Brain pericyte (primary cell): ENCODE measurements around the gene IGHMBP2.

Source experiments
- DNase-seq: peaks from one replicate; pipeline ENCODE4 v3.0.0-alpha.2; 2012; ENCODE audit warnings: low read depth, low spot score

Gene IGHMBP2

DNA sequence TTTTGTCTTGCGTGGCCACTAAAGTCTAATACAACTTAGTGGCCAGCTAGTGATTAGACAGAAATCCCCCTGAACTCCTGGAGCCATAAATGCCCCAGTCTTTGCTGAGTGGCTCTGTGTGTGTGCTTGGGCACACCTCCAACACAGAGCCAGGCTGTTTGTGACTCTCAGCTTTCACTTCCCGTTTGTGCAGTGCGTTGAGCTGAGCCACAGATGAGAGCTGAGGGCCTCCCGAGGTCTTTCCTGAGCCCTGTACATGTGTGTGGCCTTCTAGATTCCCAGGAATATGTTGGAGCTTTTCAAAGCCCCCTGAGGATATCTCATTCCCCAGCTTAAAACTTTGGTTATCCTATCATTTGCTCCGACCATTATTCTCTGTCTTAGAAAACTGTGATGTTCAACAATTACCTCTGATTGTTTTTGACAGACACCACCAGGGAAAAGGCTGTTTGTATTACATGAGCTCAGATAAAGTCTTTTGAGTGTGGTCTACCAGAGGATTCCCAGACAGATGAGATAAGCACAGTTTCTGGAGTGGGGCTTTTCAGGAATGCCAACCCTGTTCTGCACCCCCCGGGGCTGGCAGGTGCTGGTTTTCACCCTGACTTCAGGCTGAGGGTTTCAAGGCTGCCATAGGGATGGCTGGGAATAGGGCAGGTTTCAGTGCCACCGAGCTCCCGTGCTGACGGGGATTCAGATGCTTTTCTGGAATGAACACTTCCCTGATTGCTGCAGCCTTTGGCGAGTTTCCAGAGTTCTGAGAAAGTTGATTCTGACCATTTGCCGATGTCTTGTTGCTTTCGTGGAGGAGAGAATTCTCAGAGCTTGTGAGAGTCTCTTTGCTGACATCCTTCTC is 23.8 kb downstream of the IGHMBP2 start:
- DNase-seq: no peak

DNA sequence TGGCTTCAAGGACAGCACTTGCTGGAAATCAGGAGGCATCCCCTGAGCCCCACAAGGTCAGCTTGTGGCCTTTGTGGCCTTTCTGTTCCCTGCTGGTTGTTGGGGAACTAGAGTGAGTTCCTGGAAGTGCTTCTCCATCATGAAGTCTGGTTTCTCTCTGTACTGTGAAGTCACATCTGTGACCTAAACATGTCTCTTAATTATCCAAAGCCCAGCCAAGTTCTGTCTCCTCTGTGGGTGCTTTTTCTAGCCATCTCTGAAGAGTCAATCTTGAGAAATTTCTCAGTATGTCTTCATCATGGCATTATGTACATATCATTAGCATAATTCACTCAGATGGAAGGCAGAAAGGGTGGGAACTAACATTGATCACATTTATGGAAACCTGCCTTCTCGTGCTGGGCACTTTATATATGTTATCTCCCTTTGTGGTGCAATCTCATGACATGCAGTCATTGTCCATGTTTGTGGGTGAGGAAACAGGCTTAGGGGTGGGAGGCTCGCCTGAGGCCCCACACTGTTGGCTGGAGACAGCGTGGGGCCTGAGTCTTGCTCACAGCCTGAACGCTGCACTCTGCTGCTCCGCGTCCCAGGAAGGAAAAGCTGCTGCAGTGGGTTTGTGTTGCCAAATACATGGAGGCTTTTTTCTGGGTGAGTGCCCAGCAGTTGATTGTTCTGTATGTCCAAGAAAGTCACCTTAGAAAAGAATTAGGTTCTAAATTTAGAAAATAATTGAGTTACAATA is 24.6 kb downstream of the IGHMBP2 start:
- DNase-seq: no peak

DNA sequence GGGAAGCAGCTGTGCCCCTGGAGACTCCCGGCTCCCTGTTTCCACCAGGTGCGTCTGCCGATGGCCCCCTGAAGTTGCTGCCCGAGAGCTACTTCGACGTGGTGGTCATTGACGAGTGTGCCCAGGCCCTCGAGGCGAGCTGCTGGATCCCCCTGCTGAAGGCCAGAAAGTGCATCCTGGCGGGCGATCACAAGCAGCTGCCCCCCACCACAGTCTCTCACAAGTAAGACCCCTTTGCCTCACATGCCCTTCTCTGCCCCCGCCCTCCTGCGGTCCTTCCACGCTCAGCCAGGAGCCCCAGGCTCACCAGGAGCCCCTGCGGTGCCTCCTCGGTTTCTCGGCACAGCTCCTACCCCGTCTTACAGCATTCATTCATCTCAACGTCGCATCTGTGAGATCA is 25.4 kb downstream of the IGHMBP2 start:
- no peak for DNase-seq

GRCh38 chr11:68929706-68930570 is 26.2 kb downstream of the IGHMBP2 start:
- no peak for DNase-seq

- no peak for DNase-seq
These were observed 27.5 kb downstream of the IGHMBP2 start for GRCh38 chr11:68930991-68931855.

GRCh38 chr11:68931911-68932310 is 28.2 kb downstream of the IGHMBP2 start:
- no peak for DNase-seq

GRCh38 chr11:68932358-68932757 is 28.7 kb downstream of the IGHMBP2 start:
- no peak for DNase-seq

DNA sequence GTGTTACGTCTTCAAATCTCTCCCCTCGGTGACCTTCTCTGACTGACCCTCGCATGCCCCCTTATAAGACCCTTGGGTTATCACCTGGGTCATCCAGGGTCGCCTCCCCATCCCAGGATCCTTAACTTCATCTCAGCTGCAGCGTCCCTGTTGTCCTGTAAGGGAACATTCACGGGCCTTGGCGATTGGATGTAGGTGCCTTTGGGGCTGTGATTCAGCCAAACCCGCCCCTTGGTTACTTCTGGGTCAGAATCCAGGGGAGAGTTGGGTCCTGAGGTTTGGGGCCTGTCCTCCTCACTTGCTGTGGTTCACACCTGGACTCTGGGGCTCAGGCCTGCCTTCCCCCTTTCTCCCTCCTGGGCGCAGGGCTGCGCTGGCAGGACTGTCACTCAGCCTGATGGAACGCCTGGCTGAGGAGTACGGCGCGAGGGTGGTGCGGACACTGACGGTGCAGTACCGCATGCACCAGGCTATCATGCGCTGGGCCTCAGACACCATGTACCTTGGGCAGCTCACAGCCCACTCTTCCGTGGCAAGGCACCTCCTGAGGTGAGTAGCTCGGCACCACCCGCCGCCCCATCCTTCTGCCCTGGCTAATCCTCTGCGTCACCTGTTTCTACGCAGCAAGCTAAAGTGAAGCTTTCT is 29.4 kb downstream of the IGHMBP2 start:
- no peak for DNase-seq

GRCh38 chr11:68933605-68934320 is 30.1 kb downstream of the IGHMBP2 start:
- no peak for DNase-seq

DNA sequence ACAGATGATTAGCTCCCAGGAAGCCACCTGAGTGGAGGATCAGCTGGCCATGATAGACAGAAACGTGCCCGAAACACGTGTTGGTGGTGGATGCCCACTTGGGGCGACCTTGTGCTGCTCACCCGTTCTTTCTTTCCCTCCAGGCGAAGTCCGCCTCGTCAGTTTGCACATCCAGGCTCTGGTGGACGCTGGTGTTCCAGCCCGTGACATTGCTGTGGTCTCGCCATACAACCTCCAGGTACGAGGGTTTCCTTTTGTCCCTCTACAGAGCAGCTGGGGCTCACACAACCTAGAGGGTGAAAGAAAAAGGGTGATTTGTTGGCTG is 30.6 kb downstream of the IGHMBP2 start:
- no peak for DNase-seq

DNA sequence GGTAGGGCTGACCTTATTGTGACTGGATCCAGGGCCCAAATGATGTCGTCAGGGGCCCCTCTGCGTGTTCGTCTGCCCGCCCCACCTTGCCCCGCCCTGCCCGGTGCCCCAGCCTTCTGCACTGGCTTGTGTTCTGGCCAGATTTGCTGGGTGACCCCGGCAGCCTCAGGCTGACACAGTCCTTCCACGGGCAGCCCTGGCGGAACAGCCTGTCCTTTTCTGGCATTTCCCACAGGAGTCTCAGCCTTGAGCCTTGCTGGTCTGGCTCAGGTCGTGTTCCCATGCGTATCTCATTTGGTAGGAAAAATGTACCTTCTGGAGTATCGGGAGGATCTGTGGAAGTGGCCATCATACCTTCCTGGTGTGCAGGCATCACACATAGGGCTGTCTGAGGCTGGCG is 31.0 kb downstream of the IGHMBP2 start:
- DNase-seq: no peak

DNA sequence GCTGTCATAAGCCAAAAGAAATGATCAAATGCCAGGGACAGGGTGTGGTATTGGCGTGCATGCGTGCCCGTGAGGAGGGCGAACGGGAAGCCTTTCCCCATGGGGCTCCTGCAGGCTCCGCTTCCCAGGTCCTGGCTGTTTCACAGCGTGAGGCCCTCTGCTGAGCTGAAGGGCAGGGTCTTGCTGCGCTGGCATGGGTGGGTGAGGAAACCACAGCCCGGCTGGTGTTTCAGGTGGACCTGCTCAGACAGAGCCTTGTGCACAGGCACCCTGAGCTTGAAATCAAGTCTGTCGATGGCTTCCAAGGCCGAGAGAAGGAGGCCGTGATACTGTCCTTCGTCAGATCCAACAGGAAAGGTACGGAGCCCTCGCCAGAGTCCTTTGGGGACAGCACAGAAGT is 31.4 kb downstream of the IGHMBP2 start:
- no peak for DNase-seq

GRCh38 chr11:68935516-68936357 is 32.0 kb downstream of the IGHMBP2 start:
- no peak for DNase-seq

GRCh38 chr11:68936358-68936636 is 32.6 kb downstream of the IGHMBP2 start:
- no peak for DNase-seq

DNA sequence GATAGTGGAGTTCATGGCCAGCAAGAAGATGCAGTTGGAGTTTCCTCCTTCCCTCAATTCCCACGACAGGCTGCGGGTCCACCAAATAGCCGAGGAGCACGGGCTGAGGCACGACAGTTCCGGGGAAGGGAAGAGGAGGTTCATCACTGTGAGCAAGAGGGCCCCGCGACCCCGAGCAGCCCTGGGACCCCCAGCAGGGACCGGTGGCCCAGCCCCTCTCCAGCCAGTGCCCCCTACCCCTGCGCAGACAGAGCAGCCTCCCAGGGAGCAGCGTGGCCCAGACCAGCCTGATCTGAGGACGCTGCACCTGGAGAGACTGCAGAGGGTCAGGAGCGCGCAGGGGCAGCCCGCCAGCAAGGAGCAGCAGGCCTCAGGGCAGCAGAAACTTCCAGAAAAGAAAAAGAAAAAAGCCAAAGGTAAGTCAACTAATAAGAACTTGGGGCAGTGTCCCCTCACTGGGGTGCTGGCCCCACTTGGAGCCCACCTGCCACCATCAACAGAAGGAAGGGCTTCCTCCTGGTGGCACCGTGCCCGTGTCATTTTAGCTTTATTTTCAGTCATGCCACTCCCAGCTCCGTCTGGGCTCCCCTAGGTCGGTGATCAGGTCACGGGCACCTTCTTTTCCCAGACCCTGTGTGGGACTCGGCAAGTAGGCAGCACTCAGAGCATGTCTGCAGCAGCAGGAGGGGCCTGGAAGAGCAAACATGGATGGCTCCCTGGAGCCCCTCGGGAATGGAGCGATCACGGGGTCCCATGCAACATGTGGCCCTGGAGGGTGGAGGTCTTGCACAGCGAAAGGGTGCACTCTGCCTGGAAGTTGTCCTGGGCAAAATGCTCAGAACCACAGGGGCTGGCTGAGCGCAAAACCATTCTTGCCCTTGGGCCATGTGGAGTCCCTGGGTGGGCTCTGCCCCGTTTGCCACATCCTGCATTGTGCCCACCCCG is 33.3 kb downstream of the IGHMBP2 start:
- DNase-seq: no peak

DNA sequence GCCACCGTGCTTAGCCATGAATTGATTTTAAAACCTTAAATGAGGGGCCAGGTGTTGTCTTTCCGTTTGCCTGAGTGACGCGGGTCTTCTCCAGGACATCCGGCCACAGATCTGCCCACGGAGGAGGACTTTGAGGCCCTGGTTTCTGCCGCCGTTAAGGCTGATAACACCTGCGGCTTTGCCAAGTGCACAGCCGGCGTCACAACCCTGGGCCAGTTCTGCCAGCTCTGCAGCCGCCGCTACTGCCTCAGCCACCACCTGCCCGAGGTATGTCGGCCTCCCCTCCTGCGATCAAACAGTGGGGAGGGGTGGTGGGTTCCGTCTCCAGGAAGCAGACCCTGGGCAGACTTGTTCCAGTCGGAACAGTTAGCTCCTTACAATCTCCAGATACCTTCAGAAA is 34.4 kb downstream of the IGHMBP2 start:
- DNase-seq: no peak

GRCh38 chr11:68938816-68939582 is 35.3 kb downstream of the IGHMBP2 start:
- DNase-seq: no peak
